GM23338 (cell line): ENCODE measurements around the gene TMUB2. TPM values are rescaled to one million over a fixed set of nuclear protein-coding genes. Genes with fewer than 3 reads are reported as not detected.

Experiments used
- ATAC-seq: fragments of 200-7000 bp; cut with Tn5 transposase; 3 replicates; pipeline ENCODE4 v1.9.1; 2020
- DNase-seq: peaks from one replicate; pipeline ENCODE4 v3.0.0-alpha.2; 2015; ENCODE audit warnings: low spot score
- H2AFZ ChIP-seq: fragments of 200-600 bp; sonication (generic); 2 replicates; pipeline ENCODE4 v1.8.0; 2016; ENCODE audit warnings: antibody characterized with exemption, mild to moderate bottlenecking, moderate library complexity
- H3F3A ChIP-seq: fragments of 200-600 bp; sonication (generic); replicated peaks from 2 replicates; pipeline ENCODE4 v1.8.0; 2017; ENCODE audit warnings: antibody characterized with exemption, mixed run types, low read depth
- H3K27ac ChIP-seq: fragments of 200-600 bp; sonication (generic); 2 replicates; pipeline ENCODE4 v1.6.1; 2016; ENCODE audit warnings: low read depth
- H3K27me3 ChIP-seq: fragments of 200-600 bp; sonication (generic); 2 replicates; pipeline ENCODE4 v1.8.0; 2016; ENCODE audit warnings: mild to moderate bottlenecking, mixed run types, moderate library complexity; ENCODE audit not compliant: insufficient read depth
- H3K36me3 ChIP-seq: fragments of 200-600 bp; sonication (generic); 2 replicates; pipeline ENCODE4 v1.8.0; 2016; ENCODE audit warnings: mild to moderate bottlenecking; ENCODE audit not compliant: insufficient read depth
- H3K4me1 ChIP-seq: fragments of 200-600 bp; sonication (generic); 2 replicates; pipeline ENCODE4 v1.8.0; 2016; ENCODE audit warnings: mild to moderate bottlenecking, moderate library complexity; ENCODE audit not compliant: insufficient read depth
- H3K4me2 ChIP-seq: fragments of 200-600 bp; sonication (generic); 2 replicates; pipeline ENCODE4 v1.7.1; 2017; ENCODE audit warnings: mixed run types
- H3K4me3 ChIP-seq: fragments of 200-600 bp; sonication (generic); 2 replicates; pipeline ENCODE4 v1.6.1; 2016; ENCODE audit warnings: mixed run types
- H3K79me2 ChIP-seq: fragments of 200-600 bp; sonication (generic); replicated peaks from 2 replicates; pipeline ENCODE4 v1.8.0; 2017; ENCODE audit warnings: mild to moderate bottlenecking; ENCODE audit not compliant: insufficient read depth
- H3K9me2 ChIP-seq: fragments of 200-600 bp; sonication (generic); 2 replicates; pipeline ENCODE4 v1.8.0; 2017; ENCODE audit not compliant: insufficient read depth
- H4K20me1 ChIP-seq: fragments of 200-600 bp; sonication (generic); replicated peaks from 2 replicates; pipeline ENCODE4 v1.8.0; 2017; ENCODE audit warnings: mild to moderate bottlenecking; ENCODE audit not compliant: insufficient read depth
- H3K27ac Mint-ChIP-seq: 2 replicates; pipeline ENCODE4 v1.8.0; 2020; ENCODE audit warnings: inconsistent platforms, mild to moderate bottlenecking, moderate library complexity, mixed read lengths
- H3K27me3 Mint-ChIP-seq: 3 replicates; pipeline ENCODE4 v1.8.0; 2022; ENCODE audit warnings: low read depth, mild to moderate bottlenecking, moderate library complexity, mixed read lengths, inconsistent platforms; ENCODE audit not compliant: insufficient read depth, poor library complexity
- H3K36me3 Mint-ChIP-seq: 3 replicates; pipeline ENCODE4 v1.8.0; 2021; ENCODE audit warnings: low read depth, mild to moderate bottlenecking, inconsistent platforms, moderate library complexity, mixed read lengths
- H3K4me1 Mint-ChIP-seq: 3 replicates; pipeline ENCODE4 v1.8.0; 2020; ENCODE audit warnings: mild to moderate bottlenecking, inconsistent platforms, mixed read lengths
- H3K4me3 Mint-ChIP-seq: 3 replicates; pipeline ENCODE4 v1.8.0; 2021; ENCODE audit warnings: moderate library complexity, mild to moderate bottlenecking, inconsistent platforms, mixed read lengths
- H3K9me3 Mint-ChIP-seq: 3 replicates; pipeline ENCODE4 v1.8.0; 2020; ENCODE audit warnings: moderate library complexity, mild to moderate bottlenecking, inconsistent platforms, mixed read lengths
- CREB1 ChIP-seq: fragments of 250-450 bp; sonication (Bioruptor Pico); IDR thresholded peaks from 2 replicates; pipeline ENCODE4 v1.5.0; 2020; ENCODE audit warnings: low read depth, mild to moderate bottlenecking, moderate library complexity
- EZH2 ChIP-seq: fragments of 200-600 bp; sonication (generic); IDR thresholded peaks from one replicate; pipeline ENCODE4 v1.8.0; 2017; ENCODE audit warnings: antibody characterized with exemption, mild to moderate bottlenecking, low read depth; ENCODE audit not compliant: unreplicated experiment
- EZH2phosphoT487 ChIP-seq: fragments of 200-600 bp; sonication (generic); IDR thresholded peaks from one replicate; pipeline ENCODE4 v1.8.1; 2018; ENCODE audit warnings: antibody characterized with exemption; ENCODE audit not compliant: unreplicated experiment
- JUNB ChIP-seq: IDR thresholded peaks from one replicate; pipeline ENCODE4 v1.6.1; 2016; ENCODE audit warnings: antibody characterized with exemption; ENCODE audit not compliant: unreplicated experiment
- NANOG ChIP-seq: IDR thresholded peaks from 2 replicates; pipeline ENCODE4 v1.6.1; 2016; ENCODE audit warnings: antibody characterized with exemption, borderline replicate concordance
- POLR2AphosphoS5 ChIP-seq: IDR thresholded peaks from 2 replicates; pipeline ENCODE4 v1.6.1; 2016; ENCODE audit warnings: antibody characterized with exemption, low read depth
- STAT1 ChIP-seq: IDR thresholded peaks from one replicate; pipeline ENCODE4 v1.6.1; 2016; ENCODE audit warnings: antibody characterized with exemption; ENCODE audit not compliant: unreplicated experiment
- ZNF114 ChIP-seq: fragments of 250-450 bp; sonication (Bioruptor Pico); IDR thresholded peaks from 2 replicates; pipeline ENCODE4 v1.5.0; 2020; ENCODE audit warnings: mild to moderate bottlenecking, moderate library complexity
- ZNF331 ChIP-seq: fragments of 250-450 bp; sonication (Bioruptor Pico); IDR thresholded peaks from 2 replicates; pipeline ENCODE4 v1.5.0; 2020; ENCODE audit warnings: low read depth, mild to moderate bottlenecking, moderate library complexity
- polyA plus RNA-seq: library from polyadenylated mRNA; unstranded; fragments of >200 nt; fragmentation: Nextera tagmentation; extraction: Ambion mirVana; gene quantifications from 2 replicates; pipeline ENCODE4 v1.2.1, GENCODE V29; 2016
- total RNA-seq: library from RNA; depleted of rRNA; stranded (reverse); fragments of >200 nt; shearing (Covaris generic); gene quantifications from 2 replicates; pipeline ENCODE4 v1.2.3, GENCODE V29; 2014
- TF ChIP-seq, protein P1 (sequence below): IDR thresholded peaks from 2 replicates; pipeline ENCODE4 v1.6.1; 2016; ENCODE audit warnings: antibody characterized with exemption
- TF ChIP-seq, protein P2 (sequence below): fragments of 250-450 bp; sonication (Bioruptor Pico); IDR thresholded peaks from 2 replicates; pipeline ENCODE4 v1.5.0; 2020; ENCODE audit warnings: mild to moderate bottlenecking, moderate library complexity
- TF ChIP-seq, protein P3 (sequence below): IDR thresholded peaks from one replicate; pipeline ENCODE4 v1.6.1; 2018; ENCODE audit warnings: antibody characterized with exemption; ENCODE audit not compliant: unreplicated experiment
- TF ChIP-seq, protein P4 (sequence below), 2 experiments: fragments of 200-600 bp in 1 of 2; sonication (generic) in 1 of 2; conservative IDR thresholded peaks; 2 replicates each; pipeline versions ENCODE4 v1.5.1 to v1.6.1; 2016 to 2017; ENCODE audit warnings: antibody characterized with exemption in 2 of 2, low read depth in 2 of 2, mild to moderate bottlenecking in 2 of 2, moderate library complexity in 1 of 2

The TMUB2 gene
- total and polyA plus RNA-seq, 2 experiments from 2014 or later: 16.5 to 20.8 TPM

DNA sequence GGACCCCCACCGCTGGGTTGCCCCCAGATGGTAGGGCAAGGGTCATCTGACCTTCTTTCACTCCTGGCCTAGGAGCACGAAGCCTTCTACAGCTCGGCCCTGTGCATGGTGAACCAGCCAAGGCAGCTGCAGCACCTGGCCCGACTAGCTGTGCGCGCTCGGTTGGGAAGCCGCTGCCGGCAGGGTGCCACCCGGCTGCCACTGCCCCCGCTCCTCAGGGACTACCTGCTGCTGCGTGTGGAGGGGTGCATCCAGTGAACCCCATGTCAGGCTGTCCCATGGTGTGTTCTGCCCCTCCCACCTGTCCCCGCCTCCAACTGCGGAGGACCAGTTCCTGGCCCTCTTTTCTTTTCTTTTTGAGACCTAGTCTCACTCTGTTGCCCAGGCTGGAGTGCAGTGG is 8.6 kb upstream of the TMUB2 start (continued):
- no peak for TF ChIP-seq ZNF114 (CRISPR knock-in tag)
- TF ChIP-seq, protein P1, sequence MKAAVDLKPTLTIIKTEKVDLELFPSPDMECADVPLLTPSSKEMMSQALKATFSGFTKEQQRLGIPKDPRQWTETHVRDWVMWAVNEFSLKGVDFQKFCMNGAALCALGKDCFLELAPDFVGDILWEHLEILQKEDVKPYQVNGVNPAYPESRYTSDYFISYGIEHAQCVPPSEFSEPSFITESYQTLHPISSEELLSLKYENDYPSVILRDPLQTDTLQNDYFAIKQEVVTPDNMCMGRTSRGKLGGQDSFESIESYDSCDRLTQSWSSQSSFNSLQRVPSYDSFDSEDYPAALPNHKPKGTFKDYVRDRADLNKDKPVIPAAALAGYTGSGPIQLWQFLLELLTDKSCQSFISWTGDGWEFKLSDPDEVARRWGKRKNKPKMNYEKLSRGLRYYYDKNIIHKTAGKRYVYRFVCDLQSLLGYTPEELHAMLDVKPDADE: no peak

DNA sequence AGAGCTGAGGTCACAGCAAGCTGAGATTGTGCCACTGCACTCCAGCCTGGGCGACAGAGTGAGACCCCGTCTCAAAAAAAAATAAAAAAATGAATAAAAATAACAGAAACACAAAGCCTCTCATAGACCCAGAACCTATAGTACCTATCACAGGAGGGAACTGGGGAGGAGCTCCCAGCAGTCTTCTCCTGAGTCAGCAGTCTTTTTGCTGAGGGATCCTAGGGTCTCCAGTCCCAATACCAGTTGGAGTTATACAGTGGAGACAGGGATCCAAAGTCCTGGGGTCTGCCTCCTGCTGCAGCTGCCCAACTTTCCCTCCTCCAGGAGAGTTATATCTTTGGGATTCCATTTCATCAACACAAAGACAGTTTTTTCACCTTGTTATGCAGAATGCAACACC is 3.7 kb upstream of the TMUB2 start:
- DNase-seq (no peak), ATAC-seq (no peak)
- peaks cover 4% of the 10 kb centered on the region for H3K27me3 Mint-ChIP-seq
- H3K79me2 ChIP-seq: peaks cover 48% of the 10 kb centered on the region
- peaks cover 10% of the 10 kb centered on the region; the same call in 1 of the 2 replicates for H3F3A ChIP-seq
- H4K20me1 ChIP-seq: peaks cover 21% of the 10 kb centered on the region
- no peaks in the 10 kb centered on the region for H3K9me2 ChIP-seq
- no peak overlapping the region for H3K4me3 ChIP-seq
- no peak overlapping the region for H2AFZ ChIP-seq
- peaks cover 9% of the 10 kb centered on the region; the same call in 1 of the 2 replicates for H3K36me3 ChIP-seq
- H3K4me1 ChIP-seq: peaks cover 15% of the 10 kb centered on the region; the same call in 1 of the 2 replicates
- H3K4me1 Mint-ChIP-seq: peaks cover 10% of the 10 kb centered on the region; the same call in 2 of the 3 replicates
- no peak overlapping the region for H3K4me2 ChIP-seq
- H3K27me3 ChIP-seq: no peaks in the 10 kb centered on the region
- no peak overlapping the region for H3K27ac Mint-ChIP-seq
- H3K9me3 Mint-ChIP-seq: peaks cover 8% of the 10 kb centered on the region
- H3K27ac ChIP-seq: no peak overlapping the region
- H3K36me3 Mint-ChIP-seq: peaks cover 39% of the 10 kb centered on the region
- H3K4me3 Mint-ChIP-seq: no peak overlapping the region
- TF ChIP-seq NANOG (no peak), EZH2 (no peak), CREB1 (no peak), STAT1 (no peak), ZNF331 (CRISPR knock-in tag) (no peak), EZH2phosphoT487 (no peak), POLR2AphosphoS5 (no peak), ZNF114 (CRISPR knock-in tag) (no peak), JUNB (no peak)
- TF ChIP-seq, protein P2, sequence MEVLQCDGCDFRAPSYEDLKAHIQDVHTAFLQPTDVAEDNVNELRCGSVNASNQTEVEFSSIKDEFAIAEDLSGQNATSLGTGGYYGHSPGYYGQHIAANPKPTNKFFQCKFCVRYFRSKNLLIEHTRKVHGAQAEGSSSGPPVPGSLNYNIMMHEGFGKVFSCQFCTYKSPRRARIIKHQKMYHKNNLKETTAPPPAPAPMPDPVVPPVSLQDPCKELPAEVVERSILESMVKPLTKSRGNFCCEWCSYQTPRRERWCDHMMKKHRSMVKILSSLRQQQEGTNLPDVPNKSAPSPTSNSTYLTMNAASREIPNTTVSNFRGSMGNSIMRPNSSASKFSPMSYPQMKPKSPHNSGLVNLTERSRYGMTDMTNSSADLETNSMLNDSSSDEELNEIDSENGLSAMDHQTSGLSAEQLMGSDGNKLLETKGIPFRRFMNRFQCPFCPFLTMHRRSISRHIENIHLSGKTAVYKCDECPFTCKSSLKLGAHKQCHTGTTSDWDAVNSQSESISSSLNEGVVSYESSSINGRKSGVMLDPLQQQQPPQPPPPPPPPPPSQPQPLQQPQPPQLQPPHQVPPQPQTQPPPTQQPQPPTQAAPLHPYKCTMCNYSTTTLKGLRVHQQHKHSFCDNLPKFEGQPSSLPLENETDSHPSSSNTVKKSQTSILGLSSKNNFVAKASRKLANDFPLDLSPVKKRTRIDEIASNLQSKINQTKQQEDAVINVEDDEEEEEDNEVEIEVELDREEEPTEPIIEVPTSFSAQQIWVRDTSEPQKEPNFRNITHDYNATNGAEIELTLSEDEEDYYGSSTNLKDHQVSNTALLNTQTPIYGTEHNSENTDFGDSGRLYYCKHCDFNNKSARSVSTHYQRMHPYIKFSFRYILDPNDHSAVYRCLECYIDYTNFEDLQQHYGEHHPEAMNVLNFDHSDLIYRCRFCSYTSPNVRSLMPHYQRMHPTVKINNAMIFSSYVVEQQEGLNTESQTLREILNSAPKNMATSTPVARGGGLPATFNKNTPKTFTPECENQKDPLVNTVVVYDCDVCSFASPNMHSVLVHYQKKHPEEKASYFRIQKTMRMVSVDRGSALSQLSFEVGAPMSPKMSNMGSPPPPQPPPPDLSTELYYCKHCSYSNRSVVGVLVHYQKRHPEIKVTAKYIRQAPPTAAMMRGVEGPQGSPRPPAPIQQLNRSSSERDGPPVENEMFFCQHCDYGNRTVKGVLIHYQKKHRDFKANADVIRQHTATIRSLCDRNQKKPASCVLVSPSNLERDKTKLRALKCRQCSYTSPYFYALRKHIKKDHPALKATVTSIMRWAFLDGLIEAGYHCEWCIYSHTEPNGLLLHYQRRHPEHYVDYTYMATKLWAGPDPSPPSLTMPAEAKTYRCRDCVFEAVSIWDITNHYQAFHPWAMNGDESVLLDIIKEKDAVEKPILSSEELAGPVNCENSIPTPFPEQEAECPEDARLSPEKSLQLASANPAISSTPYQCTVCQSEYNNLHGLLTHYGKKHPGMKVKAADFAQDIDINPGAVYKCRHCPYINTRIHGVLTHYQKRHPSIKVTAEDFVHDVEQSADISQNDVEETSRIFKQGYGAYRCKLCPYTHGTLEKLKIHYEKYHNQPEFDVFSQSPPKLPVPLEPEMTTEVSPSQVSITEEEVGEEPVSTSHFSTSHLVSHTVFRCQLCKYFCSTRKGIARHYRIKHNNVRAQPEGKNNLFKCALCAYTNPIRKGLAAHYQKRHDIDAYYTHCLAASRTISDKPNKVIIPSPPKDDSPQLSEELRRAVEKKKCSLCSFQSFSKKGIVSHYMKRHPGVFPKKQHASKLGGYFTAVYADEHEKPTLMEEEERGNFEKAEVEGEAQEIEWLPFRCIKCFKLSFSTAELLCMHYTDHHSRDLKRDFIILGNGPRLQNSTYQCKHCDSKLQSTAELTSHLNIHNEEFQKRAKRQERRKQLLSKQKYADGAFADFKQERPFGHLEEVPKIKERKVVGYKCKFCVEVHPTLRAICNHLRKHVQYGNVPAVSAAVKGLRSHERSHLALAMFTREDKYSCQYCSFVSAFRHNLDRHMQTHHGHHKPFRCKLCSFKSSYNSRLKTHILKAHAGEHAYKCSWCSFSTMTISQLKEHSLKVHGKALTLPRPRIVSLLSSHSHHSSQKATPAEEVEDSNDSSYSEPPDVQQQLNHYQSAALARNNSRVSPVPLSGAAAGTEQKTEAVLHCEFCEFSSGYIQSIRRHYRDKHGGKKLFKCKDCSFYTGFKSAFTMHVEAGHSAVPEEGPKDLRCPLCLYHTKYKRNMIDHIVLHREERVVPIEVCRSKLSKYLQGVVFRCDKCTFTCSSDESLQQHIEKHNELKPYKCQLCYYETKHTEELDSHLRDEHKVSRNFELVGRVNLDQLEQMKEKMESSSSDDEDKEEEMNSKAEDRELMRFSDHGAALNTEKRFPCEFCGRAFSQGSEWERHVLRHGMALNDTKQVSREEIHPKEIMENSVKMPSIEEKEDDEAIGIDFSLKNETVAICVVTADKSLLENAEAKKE (CRISPR knock-in tag): no peak
- TF ChIP-seq, protein P3, sequence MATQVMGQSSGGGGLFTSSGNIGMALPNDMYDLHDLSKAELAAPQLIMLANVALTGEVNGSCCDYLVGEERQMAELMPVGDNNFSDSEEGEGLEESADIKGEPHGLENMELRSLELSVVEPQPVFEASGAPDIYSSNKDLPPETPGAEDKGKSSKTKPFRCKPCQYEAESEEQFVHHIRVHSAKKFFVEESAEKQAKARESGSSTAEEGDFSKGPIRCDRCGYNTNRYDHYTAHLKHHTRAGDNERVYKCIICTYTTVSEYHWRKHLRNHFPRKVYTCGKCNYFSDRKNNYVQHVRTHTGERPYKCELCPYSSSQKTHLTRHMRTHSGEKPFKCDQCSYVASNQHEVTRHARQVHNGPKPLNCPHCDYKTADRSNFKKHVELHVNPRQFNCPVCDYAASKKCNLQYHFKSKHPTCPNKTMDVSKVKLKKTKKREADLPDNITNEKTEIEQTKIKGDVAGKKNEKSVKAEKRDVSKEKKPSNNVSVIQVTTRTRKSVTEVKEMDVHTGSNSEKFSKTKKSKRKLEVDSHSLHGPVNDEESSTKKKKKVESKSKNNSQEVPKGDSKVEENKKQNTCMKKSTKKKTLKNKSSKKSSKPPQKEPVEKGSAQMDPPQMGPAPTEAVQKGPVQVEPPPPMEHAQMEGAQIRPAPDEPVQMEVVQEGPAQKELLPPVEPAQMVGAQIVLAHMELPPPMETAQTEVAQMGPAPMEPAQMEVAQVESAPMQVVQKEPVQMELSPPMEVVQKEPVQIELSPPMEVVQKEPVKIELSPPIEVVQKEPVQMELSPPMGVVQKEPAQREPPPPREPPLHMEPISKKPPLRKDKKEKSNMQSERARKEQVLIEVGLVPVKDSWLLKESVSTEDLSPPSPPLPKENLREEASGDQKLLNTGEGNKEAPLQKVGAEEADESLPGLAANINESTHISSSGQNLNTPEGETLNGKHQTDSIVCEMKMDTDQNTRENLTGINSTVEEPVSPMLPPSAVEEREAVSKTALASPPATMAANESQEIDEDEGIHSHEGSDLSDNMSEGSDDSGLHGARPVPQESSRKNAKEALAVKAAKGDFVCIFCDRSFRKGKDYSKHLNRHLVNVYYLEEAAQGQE: no peak
- TF ChIP-seq, protein P4, sequence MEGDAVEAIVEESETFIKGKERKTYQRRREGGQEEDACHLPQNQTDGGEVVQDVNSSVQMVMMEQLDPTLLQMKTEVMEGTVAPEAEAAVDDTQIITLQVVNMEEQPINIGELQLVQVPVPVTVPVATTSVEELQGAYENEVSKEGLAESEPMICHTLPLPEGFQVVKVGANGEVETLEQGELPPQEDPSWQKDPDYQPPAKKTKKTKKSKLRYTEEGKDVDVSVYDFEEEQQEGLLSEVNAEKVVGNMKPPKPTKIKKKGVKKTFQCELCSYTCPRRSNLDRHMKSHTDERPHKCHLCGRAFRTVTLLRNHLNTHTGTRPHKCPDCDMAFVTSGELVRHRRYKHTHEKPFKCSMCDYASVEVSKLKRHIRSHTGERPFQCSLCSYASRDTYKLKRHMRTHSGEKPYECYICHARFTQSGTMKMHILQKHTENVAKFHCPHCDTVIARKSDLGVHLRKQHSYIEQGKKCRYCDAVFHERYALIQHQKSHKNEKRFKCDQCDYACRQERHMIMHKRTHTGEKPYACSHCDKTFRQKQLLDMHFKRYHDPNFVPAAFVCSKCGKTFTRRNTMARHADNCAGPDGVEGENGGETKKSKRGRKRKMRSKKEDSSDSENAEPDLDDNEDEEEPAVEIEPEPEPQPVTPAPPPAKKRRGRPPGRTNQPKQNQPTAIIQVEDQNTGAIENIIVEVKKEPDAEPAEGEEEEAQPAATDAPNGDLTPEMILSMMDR (conservative IDR thresholded peaks at IDR 0.05; ENCODE audit: low read depth in 2 of 2): no peak
